Measurements from ENCODE around the gene GLG1.

The GLG1 gene

DNA sequence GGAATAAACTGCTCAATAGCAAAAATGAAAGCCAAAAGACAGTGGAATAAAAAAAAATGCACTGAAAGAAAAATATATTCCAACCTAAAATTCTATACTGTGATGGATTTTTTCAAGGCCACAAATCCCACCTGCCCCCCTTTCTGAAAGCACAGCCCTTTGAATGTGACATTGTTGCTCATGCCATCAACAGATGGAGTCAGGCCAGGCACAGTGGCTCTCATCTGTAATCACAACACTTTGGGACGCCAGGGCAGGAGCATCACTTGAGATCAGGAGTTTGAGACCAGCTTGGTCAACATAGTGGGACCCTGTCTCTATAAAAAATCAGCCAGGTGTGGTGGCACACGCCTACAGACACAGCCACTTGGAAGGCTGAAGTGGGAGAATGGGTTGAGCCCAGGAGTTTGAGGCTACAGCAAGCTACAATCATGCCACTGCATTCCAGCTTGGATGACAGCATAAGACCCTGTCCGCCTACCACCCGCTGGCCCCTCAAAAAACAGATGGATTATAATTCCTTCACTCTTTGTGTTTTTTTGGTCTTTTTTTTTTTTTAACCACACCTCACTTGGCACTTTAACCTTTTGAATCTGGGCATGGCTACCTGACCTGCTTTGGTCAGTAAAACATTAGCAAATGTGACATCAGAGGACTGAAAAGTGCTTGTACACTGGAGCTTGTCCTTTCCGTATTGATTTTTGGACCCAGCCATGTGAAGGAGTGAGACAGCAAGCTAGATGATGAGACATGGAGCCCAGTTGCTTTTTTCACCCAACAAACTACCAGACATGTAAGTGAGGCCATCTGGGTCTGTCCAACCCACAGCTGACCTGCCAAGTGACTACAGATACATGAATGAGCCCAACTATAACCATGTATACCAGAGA lies 36.3 kb downstream of the GLG1 start:
- TF ChIP-seq SIN3A (IDR thresholded peaks at IDR 0.05; ENCODE audit: borderline replicate concordance, insufficient read depth, low read length) (no peak), TAF1 (IDR thresholded peaks at IDR 0.05; ENCODE audit: borderline replicate concordance, insufficient read depth, low read length) (no peak), FOXP2 (optimal IDR thresholded peaks at IDR 0.05; ENCODE audit: borderline replicate concordance, extremely low read depth, extremely low read length, insufficient read depth) (no peak), POLR2AphosphoS5 (IDR thresholded peaks at IDR 0.05; ENCODE audit: low read depth, low read length) (no peak)
- TF ChIP-seq, protein P1, sequence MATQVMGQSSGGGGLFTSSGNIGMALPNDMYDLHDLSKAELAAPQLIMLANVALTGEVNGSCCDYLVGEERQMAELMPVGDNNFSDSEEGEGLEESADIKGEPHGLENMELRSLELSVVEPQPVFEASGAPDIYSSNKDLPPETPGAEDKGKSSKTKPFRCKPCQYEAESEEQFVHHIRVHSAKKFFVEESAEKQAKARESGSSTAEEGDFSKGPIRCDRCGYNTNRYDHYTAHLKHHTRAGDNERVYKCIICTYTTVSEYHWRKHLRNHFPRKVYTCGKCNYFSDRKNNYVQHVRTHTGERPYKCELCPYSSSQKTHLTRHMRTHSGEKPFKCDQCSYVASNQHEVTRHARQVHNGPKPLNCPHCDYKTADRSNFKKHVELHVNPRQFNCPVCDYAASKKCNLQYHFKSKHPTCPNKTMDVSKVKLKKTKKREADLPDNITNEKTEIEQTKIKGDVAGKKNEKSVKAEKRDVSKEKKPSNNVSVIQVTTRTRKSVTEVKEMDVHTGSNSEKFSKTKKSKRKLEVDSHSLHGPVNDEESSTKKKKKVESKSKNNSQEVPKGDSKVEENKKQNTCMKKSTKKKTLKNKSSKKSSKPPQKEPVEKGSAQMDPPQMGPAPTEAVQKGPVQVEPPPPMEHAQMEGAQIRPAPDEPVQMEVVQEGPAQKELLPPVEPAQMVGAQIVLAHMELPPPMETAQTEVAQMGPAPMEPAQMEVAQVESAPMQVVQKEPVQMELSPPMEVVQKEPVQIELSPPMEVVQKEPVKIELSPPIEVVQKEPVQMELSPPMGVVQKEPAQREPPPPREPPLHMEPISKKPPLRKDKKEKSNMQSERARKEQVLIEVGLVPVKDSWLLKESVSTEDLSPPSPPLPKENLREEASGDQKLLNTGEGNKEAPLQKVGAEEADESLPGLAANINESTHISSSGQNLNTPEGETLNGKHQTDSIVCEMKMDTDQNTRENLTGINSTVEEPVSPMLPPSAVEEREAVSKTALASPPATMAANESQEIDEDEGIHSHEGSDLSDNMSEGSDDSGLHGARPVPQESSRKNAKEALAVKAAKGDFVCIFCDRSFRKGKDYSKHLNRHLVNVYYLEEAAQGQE (IDR thresholded peaks at IDR 0.05; ENCODE audit: insufficient read depth in 1 of 2, low read depth in 2 of 2, low read length in 2 of 2): no peak

DNA sequence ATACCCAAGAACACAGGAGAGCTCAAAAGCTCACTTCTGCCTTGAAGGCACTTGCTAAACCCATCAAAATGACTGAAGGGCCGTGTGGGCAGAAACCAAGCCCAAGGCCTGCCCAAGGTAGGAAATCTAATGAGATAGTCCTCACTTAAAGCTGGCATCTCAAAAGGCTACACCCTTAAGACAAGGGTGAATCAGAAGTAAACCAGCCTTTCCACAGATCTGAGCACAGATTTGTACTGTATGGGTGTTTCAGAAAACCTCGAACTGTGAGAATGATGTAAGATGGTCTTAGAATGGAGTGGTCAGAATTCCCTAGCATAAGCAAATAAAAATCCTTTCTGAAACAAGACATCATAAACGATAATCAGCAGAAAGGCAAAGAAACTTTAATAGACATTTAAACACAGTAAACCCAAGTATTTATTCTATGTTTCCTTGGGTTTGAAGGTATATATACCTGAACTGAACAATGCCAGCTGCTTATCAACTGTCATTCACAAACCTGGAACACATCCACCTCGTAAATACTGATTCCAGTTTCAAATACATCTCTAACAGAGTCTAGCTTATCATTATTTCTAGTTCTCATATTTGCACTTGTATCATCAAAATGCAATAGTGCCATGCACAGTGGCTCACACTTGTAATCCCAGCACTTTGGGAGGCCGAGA lies 37.8 kb downstream of the GLG1 start:
- no peak for TF ChIP-seq TAF1 (IDR thresholded peaks at IDR 0.05; ENCODE audit: borderline replicate concordance, insufficient read depth, low read length)
- no peak for TF ChIP-seq SIN3A (IDR thresholded peaks at IDR 0.05; ENCODE audit: borderline replicate concordance, insufficient read depth, low read length)
- TF ChIP-seq, protein P1 (IDR thresholded peaks at IDR 0.05; ENCODE audit: insufficient read depth in 1 of 2, low read depth in 2 of 2, low read length in 2 of 2): no peak
- no peak for TF ChIP-seq FOXP2 (optimal IDR thresholded peaks at IDR 0.05; ENCODE audit: borderline replicate concordance, extremely low read depth, extremely low read length, insufficient read depth)
- TF ChIP-seq POLR2AphosphoS5 (IDR thresholded peaks at IDR 0.05; ENCODE audit: low read depth, low read length): no peak

DNA sequence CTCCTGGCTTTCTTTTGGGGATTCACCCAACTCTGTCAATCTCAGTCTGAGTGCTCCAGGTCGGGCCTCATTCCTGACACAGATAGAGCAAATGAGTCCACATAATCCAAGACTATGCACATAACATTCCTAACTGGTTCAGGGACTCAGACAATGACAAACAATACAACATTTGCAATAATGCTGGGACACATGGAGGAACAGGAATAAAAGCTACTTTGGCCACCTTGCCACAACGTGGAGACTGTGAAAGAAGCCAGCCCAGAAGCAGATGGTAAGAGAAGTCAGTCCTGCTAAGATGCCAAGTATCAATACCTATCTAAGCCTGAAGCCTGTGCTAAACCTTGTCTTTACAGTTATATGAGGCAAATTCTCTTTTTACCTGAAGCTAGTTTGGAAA lies 39.0 kb downstream of the GLG1 start:
- TF ChIP-seq POLR2AphosphoS5 (IDR thresholded peaks at IDR 0.05; ENCODE audit: low read depth, low read length): no peak
- no peak for TF ChIP-seq TAF1 (IDR thresholded peaks at IDR 0.05; ENCODE audit: borderline replicate concordance, insufficient read depth, low read length)
- no peak for TF ChIP-seq FOXP2 (optimal IDR thresholded peaks at IDR 0.05; ENCODE audit: borderline replicate concordance, extremely low read depth, extremely low read length, insufficient read depth)
- TF ChIP-seq SIN3A (IDR thresholded peaks at IDR 0.05; ENCODE audit: borderline replicate concordance, insufficient read depth, low read length): no peak
- TF ChIP-seq, protein P1 (IDR thresholded peaks at IDR 0.05; ENCODE audit: insufficient read depth in 1 of 2, low read depth in 2 of 2, low read length in 2 of 2): no peak

DNA sequence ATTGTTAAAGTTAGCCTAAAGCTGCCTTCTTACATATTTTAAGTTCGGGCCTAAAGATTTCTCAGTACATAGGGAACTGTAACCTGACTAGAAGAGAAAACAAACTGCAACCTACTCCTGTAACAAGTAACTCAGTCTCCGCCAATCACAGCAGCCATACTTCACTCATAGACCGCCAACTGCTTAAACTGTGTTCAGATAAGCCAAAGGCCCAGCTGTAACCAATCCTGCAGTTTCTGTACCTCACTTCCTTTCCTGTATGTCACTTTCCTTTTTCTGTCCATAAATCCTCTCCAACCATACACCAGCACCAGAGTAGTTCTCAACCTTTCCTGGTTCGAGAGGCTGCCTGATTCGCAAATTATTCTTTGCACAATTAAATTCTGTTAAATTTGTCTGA lies 41.5 kb downstream of the GLG1 start:
- TF ChIP-seq SIN3A (IDR thresholded peaks at IDR 0.05; ENCODE audit: borderline replicate concordance, insufficient read depth, low read length): no peak
- TF ChIP-seq FOXP2 (optimal IDR thresholded peaks at IDR 0.05; ENCODE audit: borderline replicate concordance, extremely low read depth, extremely low read length, insufficient read depth): no peak
- no peak for TF ChIP-seq TAF1 (IDR thresholded peaks at IDR 0.05; ENCODE audit: borderline replicate concordance, insufficient read depth, low read length)
- TF ChIP-seq POLR2AphosphoS5 (IDR thresholded peaks at IDR 0.05; ENCODE audit: low read depth, low read length): no peak
- TF ChIP-seq, protein P1 (IDR thresholded peaks at IDR 0.05; ENCODE audit: insufficient read depth in 1 of 2, low read depth in 2 of 2, low read length in 2 of 2): no peak

All from PFSK-1 (cell line).